ENCODE measurements around the gene ERCC6L.

Gene ERCC6L

DNA sequence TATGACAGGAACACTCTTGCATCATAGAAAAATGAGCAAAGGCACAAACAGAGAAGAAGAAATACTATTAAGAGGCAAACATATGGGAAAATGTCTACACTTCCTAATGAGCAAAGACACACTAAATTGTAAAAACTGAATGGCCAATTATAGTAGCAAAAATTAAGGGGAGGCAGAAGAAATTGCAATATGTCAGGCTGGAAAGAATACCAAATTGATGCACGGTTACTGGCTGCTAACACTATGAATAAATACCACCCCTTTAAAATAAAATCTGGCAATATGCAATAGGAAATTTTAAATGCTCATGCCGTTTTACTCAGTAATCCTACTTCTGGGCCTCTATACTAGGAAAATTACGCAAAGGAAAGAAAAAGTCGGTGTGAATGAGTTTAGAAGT is 73.3 kb downstream of the ERCC6L start:
- Mint-ChIP-seq H3K36me3 (ENCODE audit: low read depth) (no peaks in the 10 kb centered on the region), H3K27me3 (peaks cover 13% of the 10 kb centered on the region), H3K9me3 (no peaks in the 10 kb centered on the region), H3K4me3 (no peak overlapping the region), H3K4me1 (ENCODE audit: low read depth) (peaks cover 9% of the 10 kb centered on the region), H3K27ac (no peak overlapping the region)
- no peak for DNase-seq

DNA sequence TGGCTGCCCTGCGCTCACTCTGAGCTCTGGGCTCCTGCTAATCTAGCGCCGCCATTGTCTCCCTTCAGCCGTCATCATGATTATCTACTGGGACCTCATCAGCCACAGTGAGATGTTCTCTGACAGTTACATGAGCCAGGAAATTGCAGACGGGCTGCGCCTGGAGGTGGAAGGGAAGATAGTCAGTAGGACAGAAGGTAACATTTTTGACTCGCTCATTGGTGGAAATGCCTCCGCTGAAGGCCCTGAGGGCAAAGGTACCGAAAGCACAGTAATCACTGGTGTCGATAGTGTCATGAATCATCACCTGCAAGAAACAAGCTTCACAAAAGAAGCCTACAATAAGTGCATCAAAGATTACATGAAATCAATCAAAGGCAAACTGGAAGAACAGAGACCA is 79.1 kb downstream of the ERCC6L start:
- Mint-ChIP-seq H3K4me1 (ENCODE audit: low read depth) (no peaks in the 10 kb centered on the region), H3K36me3 (ENCODE audit: low read depth) (no peaks in the 10 kb centered on the region), H3K27ac (no peak overlapping the region), H3K9me3 (no peaks in the 10 kb centered on the region), H3K4me3 (no peak overlapping the region), H3K27me3 (peaks cover 48% of the 10 kb centered on the region)
- DNase-seq, result no peak

DNA sequence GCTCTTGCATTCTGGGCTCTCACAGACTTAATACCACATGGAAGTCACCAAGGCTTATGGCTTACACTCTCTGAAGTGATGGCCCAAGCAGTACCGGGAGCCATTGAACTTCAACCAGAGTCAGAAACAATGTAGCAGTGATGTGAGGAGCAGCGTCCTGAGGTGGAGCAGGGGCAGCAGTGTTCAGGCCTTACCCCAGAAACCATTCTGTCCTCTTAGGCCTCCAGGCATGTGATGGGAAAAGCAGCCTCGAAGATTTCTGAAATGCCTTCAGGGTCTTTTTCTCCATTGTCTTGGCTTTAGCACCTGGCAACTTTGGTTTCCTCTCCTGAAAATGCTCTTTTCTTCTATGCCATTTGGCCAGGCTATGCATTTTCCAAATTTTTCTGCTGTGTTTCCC is 80.1 kb downstream of the ERCC6L start:
- Mint-ChIP-seq H3K9me3 (no peaks in the 10 kb centered on the region), H3K36me3 (ENCODE audit: low read depth) (no peaks in the 10 kb centered on the region), H3K4me3 (no peak overlapping the region), H3K27me3 (peaks cover 54% of the 10 kb centered on the region), H3K4me1 (ENCODE audit: low read depth) (no peaks in the 10 kb centered on the region), H3K27ac (no peak overlapping the region)
- no peak for DNase-seq
